WTC11 (cell line): Measurements from ENCODE around the gene LRP11. TPM values are rescaled to one million over a fixed set of nuclear protein-coding genes. Genes with fewer than 3 reads are reported as not detected.

Experiments
- ATAC-seq: fragments of 200-7000 bp; cut with Tn5 transposase; 2 replicates; pipeline ENCODE4 v1.10.0; 2021; ENCODE audit warnings: mild to moderate bottlenecking, moderate library complexity
- CTCF ChIA-PET: fragments of 300-600 bp; sonication (Branson Sonifier 250); formaldehyde crosslinking; loops from one replicate; lab custom pipeline; 2021; ENCODE audit warnings: antibody characterized with exemption; lab: Charles Lee
- POLR2A ChIA-PET: fragments of 350-600 bp; sonication (Branson Sonifier 250); formaldehyde crosslinking; loops from one replicate; lab custom pipeline; 2021; ENCODE audit warnings: antibody characterized with exemption; lab: Charles Lee
- DNase-seq: peaks from one replicate; pipeline ENCODE4 v3.0.0; 2021; ENCODE audit warnings: low spot score
- H3K27ac Mint-ChIP-seq: 2 replicates; pipeline ENCODE4 v1.8.0; 2021; ENCODE audit warnings: mixed read lengths
- H3K27me3 Mint-ChIP-seq: 2 replicates; pipeline ENCODE4 v1.8.0; 2021; ENCODE audit warnings: low read depth, mild to moderate bottlenecking, moderate library complexity, mixed read lengths
- H3K36me3 Mint-ChIP-seq: 2 replicates; pipeline ENCODE4 v1.8.0; 2021; ENCODE audit warnings: mixed read lengths
- H3K4me1 Mint-ChIP-seq: 2 replicates; pipeline ENCODE4 v1.8.0; 2022; ENCODE audit warnings: mixed read lengths
- H3K4me3 Mint-ChIP-seq: 2 replicates; pipeline ENCODE4 v1.8.0; 2021; ENCODE audit warnings: mild to moderate bottlenecking, moderate library complexity, mixed read lengths
- H3K9me3 Mint-ChIP-seq: 2 replicates; pipeline ENCODE4 v1.8.0; 2021; ENCODE audit warnings: mixed read lengths
- CBFB ChIP-seq: sonication (generic); formaldehyde crosslinking; IDR thresholded peaks from 2 replicates; pipeline ENCODE4 v1.8.1; 2022; ENCODE audit warnings: mild to moderate bottlenecking, low read depth, missing genetic modification reagents
- E2F1 ChIP-seq: sonication (generic); formaldehyde crosslinking; IDR thresholded peaks from 2 replicates; pipeline ENCODE4 v1.8.0; 2022; ENCODE audit warnings: mild to moderate bottlenecking, missing genetic modification reagents
- EMX1 ChIP-seq: fragments of 250-450 bp; sonication (Bioruptor Pico); IDR thresholded peaks from 2 replicates; pipeline ENCODE4 v1.8.0; 2021; ENCODE audit warnings: mild to moderate bottlenecking
- ETV6 ChIP-seq: sonication (generic); formaldehyde crosslinking; IDR thresholded peaks from 2 replicates; pipeline ENCODE4 v1.8.1; 2022; ENCODE audit warnings: mild to moderate bottlenecking, missing genetic modification reagents
- FOXK1 ChIP-seq: sonication (generic); formaldehyde crosslinking; IDR thresholded peaks from 2 replicates; pipeline ENCODE4 v1.8.0; 2022; ENCODE audit warnings: mild to moderate bottlenecking, moderate library complexity, missing genetic modification reagents
- GRHL2 ChIP-seq: fragments of 250-450 bp; sonication (Bioruptor Pico); IDR thresholded peaks from 2 replicates; pipeline ENCODE4 v1.8.0; 2022; ENCODE audit warnings: mild to moderate bottlenecking, moderate library complexity; ENCODE audit not compliant: insufficient replicate concordance, severe bottlenecking
- HMGXB4 ChIP-seq: sonication (generic); formaldehyde crosslinking; IDR thresholded peaks from 2 replicates; pipeline ENCODE4 v1.8.1; 2023; ENCODE audit warnings: mild to moderate bottlenecking, moderate library complexity, missing genetic modification reagents
- JUN ChIP-seq: sonication (generic); formaldehyde crosslinking; IDR thresholded peaks from 2 replicates; pipeline ENCODE4 v1.8.0; 2023; ENCODE audit warnings: mild to moderate bottlenecking, missing genetic modification reagents
- MLX ChIP-seq: sonication (generic); formaldehyde crosslinking; IDR thresholded peaks from 2 replicates; pipeline ENCODE4 v1.8.1; 2023; ENCODE audit warnings: mild to moderate bottlenecking, missing genetic modification reagents, moderate library complexity
- NFE2L1 ChIP-seq: sonication (generic); formaldehyde crosslinking; IDR thresholded peaks from 2 replicates; pipeline ENCODE4 v1.8.1; 2023; ENCODE audit warnings: missing genetic modification reagents
- NR2C2 ChIP-seq: sonication (generic); formaldehyde crosslinking; IDR thresholded peaks from 2 replicates; pipeline ENCODE4 v1.8.0; 2022; ENCODE audit warnings: mild to moderate bottlenecking, missing genetic modification reagents
- OVOL2 ChIP-seq: fragments of 250-450 bp; sonication (Bioruptor Pico); IDR thresholded peaks from 2 replicates; pipeline ENCODE4 v1.9.0; 2021; ENCODE audit warnings: mild to moderate bottlenecking, borderline replicate concordance
- RORB ChIP-seq: fragments of 250-450 bp; sonication (Bioruptor Pico); IDR thresholded peaks from 2 replicates; pipeline ENCODE4 v1.9.0; 2021; ENCODE audit warnings: mild to moderate bottlenecking
- SMAD4 ChIP-seq: sonication (generic); formaldehyde crosslinking; IDR thresholded peaks from 2 replicates; pipeline ENCODE4 v1.8.0; 2022; ENCODE audit warnings: mild to moderate bottlenecking, missing genetic modification reagents
- TEAD1 ChIP-seq: sonication (generic); formaldehyde crosslinking; IDR thresholded peaks from 2 replicates; pipeline ENCODE4 v1.8.0; 2022; ENCODE audit warnings: mild to moderate bottlenecking, missing genetic modification reagents
- ZNF396 ChIP-seq: fragments of 250-450 bp; sonication (Bioruptor Pico); IDR thresholded peaks from 2 replicates; pipeline ENCODE4 v1.8.0; 2021; ENCODE audit warnings: mild to moderate bottlenecking, moderate library complexity, borderline replicate concordance
- total RNA-seq: library from RNA; stranded (reverse); gene quantifications from 3 replicates; pipeline ENCODE4 v1.2.3, GENCODE V29; 2021
- TF ChIP-seq, protein P1 (sequence below): sonication (generic); formaldehyde crosslinking; IDR thresholded peaks from 2 replicates; pipeline ENCODE4 v1.8.0; 2023; ENCODE audit warnings: mild to moderate bottlenecking, missing genetic modification reagents
- TF ChIP-seq, protein P2 (sequence below): fragments of 250-450 bp; sonication (Bioruptor Pico); IDR thresholded peaks from 2 replicates; pipeline ENCODE4 v1.9.0; 2021; ENCODE audit warnings: mild to moderate bottlenecking, borderline replicate concordance
- TF ChIP-seq, protein P3 (sequence below): sonication (generic); formaldehyde crosslinking; IDR thresholded peaks from 2 replicates; pipeline ENCODE4 v1.8.1; 2022; ENCODE audit warnings: low read depth, mild to moderate bottlenecking, moderate library complexity, missing genetic modification reagents, borderline replicate concordance
- TF ChIP-seq, protein P4 (sequence below): fragments of 250-450 bp; sonication (Bioruptor Pico); IDR thresholded peaks from 2 replicates; pipeline ENCODE4 v1.8.0; 2021; ENCODE audit warnings: mild to moderate bottlenecking
- TF ChIP-seq, protein P5 (sequence below): fragments of 250-450 bp; sonication (Bioruptor Pico); IDR thresholded peaks from 2 replicates; pipeline ENCODE4 v2.1.2; 2022; ENCODE audit warnings: mild to moderate bottlenecking, moderate library complexity

LRP11 gene
- total RNA-seq, 1 experiment from 2014 or later = 19.8 TPM

DNA sequence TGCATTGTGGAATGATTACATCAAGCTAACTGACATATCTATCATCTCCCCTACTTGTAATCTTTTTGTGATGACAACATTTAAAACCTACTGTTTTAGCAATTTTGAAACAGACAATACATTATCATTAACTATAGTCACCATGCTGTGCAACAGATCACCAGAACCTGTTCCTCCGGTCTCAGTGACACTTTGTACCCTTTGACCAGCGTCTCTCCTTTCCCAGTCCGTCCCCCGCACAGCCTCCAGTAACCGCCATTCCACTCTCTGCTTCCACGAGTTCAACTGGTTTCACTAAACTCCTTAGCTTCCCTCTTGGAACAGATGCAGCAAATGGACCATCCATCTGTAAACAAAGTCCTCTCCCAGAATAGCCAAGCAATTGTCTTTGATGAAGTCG, 21.8 kb downstream of the LRP11 start (continued):
- TF ChIP-seq, protein P1, sequence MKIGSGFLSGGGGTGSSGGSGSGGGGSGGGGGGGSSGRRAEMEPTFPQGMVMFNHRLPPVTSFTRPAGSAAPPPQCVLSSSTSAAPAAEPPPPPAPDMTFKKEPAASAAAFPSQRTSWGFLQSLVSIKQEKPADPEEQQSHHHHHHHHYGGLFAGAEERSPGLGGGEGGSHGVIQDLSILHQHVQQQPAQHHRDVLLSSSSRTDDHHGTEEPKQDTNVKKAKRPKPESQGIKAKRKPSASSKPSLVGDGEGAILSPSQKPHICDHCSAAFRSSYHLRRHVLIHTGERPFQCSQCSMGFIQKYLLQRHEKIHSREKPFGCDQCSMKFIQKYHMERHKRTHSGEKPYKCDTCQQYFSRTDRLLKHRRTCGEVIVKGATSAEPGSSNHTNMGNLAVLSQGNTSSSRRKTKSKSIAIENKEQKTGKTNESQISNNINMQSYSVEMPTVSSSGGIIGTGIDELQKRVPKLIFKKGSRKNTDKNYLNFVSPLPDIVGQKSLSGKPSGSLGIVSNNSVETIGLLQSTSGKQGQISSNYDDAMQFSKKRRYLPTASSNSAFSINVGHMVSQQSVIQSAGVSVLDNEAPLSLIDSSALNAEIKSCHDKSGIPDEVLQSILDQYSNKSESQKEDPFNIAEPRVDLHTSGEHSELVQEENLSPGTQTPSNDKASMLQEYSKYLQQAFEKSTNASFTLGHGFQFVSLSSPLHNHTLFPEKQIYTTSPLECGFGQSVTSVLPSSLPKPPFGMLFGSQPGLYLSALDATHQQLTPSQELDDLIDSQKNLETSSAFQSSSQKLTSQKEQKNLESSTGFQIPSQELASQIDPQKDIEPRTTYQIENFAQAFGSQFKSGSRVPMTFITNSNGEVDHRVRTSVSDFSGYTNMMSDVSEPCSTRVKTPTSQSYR (CRISPR knock-in tag) = no peak
- TF ChIP-seq, protein P2, sequence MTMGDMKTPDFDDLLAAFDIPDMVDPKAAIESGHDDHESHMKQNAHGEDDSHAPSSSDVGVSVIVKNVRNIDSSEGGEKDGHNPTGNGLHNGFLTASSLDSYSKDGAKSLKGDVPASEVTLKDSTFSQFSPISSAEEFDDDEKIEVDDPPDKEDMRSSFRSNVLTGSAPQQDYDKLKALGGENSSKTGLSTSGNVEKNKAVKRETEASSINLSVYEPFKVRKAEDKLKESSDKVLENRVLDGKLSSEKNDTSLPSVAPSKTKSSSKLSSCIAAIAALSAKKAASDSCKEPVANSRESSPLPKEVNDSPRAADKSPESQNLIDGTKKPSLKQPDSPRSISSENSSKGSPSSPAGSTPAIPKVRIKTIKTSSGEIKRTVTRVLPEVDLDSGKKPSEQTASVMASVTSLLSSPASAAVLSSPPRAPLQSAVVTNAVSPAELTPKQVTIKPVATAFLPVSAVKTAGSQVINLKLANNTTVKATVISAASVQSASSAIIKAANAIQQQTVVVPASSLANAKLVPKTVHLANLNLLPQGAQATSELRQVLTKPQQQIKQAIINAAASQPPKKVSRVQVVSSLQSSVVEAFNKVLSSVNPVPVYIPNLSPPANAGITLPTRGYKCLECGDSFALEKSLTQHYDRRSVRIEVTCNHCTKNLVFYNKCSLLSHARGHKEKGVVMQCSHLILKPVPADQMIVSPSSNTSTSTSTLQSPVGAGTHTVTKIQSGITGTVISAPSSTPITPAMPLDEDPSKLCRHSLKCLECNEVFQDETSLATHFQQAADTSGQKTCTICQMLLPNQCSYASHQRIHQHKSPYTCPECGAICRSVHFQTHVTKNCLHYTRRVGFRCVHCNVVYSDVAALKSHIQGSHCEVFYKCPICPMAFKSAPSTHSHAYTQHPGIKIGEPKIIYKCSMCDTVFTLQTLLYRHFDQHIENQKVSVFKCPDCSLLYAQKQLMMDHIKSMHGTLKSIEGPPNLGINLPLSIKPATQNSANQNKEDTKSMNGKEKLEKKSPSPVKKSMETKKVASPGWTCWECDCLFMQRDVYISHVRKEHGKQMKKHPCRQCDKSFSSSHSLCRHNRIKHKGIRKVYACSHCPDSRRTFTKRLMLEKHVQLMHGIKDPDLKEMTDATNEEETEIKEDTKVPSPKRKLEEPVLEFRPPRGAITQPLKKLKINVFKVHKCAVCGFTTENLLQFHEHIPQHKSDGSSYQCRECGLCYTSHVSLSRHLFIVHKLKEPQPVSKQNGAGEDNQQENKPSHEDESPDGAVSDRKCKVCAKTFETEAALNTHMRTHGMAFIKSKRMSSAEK (CRISPR knock-in tag) = no peak
- TF ChIP-seq NR2C2 (CRISPR knock-in tag) (no peak), CBFB (no peak), ETV6 (CRISPR knock-in tag) (no peak), TEAD1 (CRISPR knock-in tag) (no peak), NFE2L1 (no peak)
- TF ChIP-seq, protein P3, sequence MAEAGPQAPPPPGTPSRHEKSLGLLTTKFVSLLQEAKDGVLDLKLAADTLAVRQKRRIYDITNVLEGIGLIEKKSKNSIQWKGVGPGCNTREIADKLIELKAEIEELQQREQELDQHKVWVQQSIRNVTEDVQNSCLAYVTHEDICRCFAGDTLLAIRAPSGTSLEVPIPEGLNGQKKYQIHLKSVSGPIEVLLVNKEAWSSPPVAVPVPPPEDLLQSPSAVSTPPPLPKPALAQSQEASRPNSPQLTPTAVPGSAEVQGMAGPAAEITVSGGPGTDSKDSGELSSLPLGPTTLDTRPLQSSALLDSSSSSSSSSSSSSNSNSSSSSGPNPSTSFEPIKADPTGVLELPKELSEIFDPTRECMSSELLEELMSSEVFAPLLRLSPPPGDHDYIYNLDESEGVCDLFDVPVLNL = no peak

DNA sequence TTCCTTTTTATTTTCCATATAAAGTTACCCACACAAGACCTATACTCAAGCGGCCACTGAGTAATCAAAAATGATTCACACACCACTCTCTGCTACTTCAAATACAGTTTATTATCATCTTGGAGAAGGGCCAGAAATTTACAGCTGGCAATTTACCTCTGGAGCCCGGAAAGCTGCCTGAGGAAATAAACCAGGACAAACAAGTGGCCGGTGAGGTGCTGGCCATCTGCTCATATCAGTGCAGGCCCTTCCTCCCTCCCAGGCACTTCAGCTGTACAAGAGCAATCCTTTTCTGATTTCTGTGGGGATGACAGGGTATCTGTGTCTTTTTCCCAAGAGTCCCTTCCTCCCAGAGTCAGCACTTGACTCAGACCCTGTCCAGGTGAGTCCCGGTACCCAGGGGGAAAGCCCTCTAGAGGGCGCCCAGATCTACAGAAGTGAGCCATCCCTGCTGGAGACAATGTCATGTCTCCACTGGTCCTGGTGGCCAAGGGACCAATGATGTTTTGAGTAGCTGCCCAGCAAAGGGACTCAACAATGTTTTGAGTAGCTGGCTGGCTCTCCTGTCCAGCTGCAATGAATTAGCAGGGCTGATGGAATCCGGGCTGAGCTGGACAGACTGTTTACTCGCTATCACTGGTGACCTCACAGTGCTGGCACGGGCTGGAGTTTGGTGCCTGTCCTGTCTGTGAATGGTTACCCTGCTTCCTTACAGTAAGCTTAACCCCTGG, 23.6 kb downstream of the LRP11 start:
- Mint-ChIP-seq H3K4me3 (no peak overlapping the region), H3K9me3 (no peaks in the 10 kb centered on the region), H3K36me3 (no peaks in the 10 kb centered on the region; the same call in 1 of the 2 replicates), H3K27me3 (no peaks in the 10 kb centered on the region), H3K4me1 (no peaks in the 10 kb centered on the region), H3K27ac (no peak overlapping the region)
- peak; percentile 99 for ATAC-seq
- peak; percentile 79 for DNase-seq
- CTCF ChIA-PET = interaction anchor here (0.6 to 2.3 kb wide), 27 partner anchors 10 to 176 kb away, joined by 3 to 21 read pairs (median 4); partner anchors contain the start of genes NUP43, RAET1E and RAET1G
- POLR2A ChIA-PET = interaction anchor here (0.6 to 1.4 kb wide), 3 partner anchors 24 to 84 kb away, joined by 3 to 4 read pairs (median 3); partner anchors contain the start of gene LRP11
- TF ChIP-seq ZNF396 (CRISPR knock-in tag) (0 out of 2 replicates have a peak, but pooled peaks have one; percentile 30), GRHL2 (CRISPR knock-in tag) (no peak), JUN (no peak), FOXK1 (CRISPR knock-in tag) (no peak), NR2C2 (CRISPR knock-in tag) (no peak), MLX (CRISPR knock-in tag) (no peak), SMAD4 (CRISPR knock-in tag) (no peak), EMX1 (CRISPR knock-in tag) (no peak), RORB (CRISPR knock-in tag) (no peak), HMGXB4 (CRISPR knock-in tag) (0 out of 2 replicates have a peak, but pooled peaks have one; percentile 26), E2F1 (CRISPR knock-in tag) (no peak), OVOL2 (CRISPR knock-in tag) (no peak)
- TF ChIP-seq, protein P4, sequence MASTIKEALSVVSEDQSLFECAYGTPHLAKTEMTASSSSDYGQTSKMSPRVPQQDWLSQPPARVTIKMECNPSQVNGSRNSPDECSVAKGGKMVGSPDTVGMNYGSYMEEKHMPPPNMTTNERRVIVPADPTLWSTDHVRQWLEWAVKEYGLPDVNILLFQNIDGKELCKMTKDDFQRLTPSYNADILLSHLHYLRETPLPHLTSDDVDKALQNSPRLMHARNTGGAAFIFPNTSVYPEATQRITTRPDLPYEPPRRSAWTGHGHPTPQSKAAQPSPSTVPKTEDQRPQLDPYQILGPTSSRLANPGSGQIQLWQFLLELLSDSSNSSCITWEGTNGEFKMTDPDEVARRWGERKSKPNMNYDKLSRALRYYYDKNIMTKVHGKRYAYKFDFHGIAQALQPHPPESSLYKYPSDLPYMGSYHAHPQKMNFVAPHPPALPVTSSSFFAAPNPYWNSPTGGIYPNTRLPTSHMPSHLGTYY (CRISPR knock-in tag) = no peak
- TF ChIP-seq, protein P5, sequence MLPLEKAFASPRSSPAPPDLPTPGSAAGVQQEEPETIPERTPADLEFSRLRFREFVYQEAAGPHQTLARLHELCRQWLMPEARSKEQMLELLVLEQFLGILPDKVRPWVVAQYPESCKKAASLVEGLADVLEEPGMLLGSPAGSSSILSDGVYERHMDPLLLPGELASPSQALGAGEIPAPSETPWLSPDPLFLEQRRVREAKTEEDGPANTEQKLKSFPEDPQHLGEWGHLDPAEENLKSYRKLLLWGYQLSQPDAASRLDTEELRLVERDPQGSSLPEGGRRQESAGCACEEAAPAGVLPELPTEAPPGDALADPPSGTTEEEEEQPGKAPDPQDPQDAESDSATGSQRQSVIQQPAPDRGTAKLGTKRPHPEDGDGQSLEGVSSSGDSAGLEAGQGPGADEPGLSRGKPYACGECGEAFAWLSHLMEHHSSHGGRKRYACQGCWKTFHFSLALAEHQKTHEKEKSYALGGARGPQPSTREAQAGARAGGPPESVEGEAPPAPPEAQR (CRISPR knock-in tag) = 0 out of 2 replicates have a peak, but pooled peaks have one; percentile 12
